ENCODE results near the gene ASPSCR1. TPM values are rescaled to one million over a fixed set of nuclear protein-coding genes. Genes with fewer than 3 reads are reported as not detected.

The ASPSCR1 gene
- total and polyA plus RNA-seq, 9 donors, result 22.5 to 35.9 (median 27.5) TPM

GRCh38 chr17:82010575-82011525 is 33.4 kb downstream of the ASPSCR1 start:
- no peak for DNase-seq
- Histone ChIP-seq H3K36me3 (ENCODE audit: control insufficient read depth, insufficient read depth, low read length) (peaks cover 9% of the 10 kb centered on the region), H3K4me3 (ENCODE audit: low read length) (no peak overlapping the region), H3K4me1 (ENCODE audit: control insufficient read depth, insufficient read depth, low read length) (peaks cover 31% of the 10 kb centered on the region), H3K27me3 (ENCODE audit: control insufficient read depth, insufficient read depth, low read length) (no peaks in the 10 kb centered on the region), H3K27ac (ENCODE audit: low read length) (no peak overlapping the region), H3K9me3 (replicated peaks; ENCODE audit: control insufficient read depth, low read depth, low read length) (no peaks in the 10 kb centered on the region)
- WGBS (ENCODE audit: insufficient coverage), result 90% methylated on average over 33 of the region's 39 CpGs

DNA sequence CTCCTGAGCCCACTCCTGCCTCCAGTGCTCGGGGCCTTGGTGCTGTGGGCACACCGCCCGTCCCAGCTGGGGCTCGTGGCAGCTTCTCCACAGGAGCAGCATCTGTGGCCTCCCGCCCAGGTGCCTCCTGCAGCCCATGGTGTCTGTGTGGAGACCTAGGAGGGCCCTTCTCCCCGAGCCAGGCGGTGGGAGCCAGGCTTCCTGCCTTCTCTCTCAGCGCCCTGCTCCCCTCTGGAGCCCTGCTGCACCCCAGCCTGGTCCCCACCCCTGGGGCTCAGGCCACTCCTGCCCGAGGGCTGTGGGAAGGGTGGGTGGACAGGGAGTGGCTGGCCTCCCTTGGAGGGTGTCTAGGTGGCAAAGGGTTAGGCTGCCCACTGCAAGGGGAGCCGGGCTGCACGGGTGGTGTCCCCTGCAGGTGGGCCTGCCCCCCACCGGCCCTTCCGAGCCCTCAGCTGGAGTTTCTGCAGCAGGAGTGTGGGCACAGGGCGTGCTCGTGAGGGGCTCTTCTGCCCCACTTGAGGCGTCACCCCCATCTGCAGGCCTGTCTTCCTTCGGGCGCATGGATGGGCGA is 34.3 kb downstream of the ASPSCR1 start:
- peaks cover 22% of the 10 kb centered on the region for H3K4me1 ChIP-seq (ENCODE audit: control insufficient read depth, insufficient read depth, low read length)
- no peak for DNase-seq
- no peak overlapping the region for H3K27ac ChIP-seq (ENCODE audit: low read length)
- H3K27me3 ChIP-seq (ENCODE audit: control insufficient read depth, insufficient read depth, low read length), result no peaks in the 10 kb centered on the region
- H3K36me3 ChIP-seq (ENCODE audit: control insufficient read depth, insufficient read depth, low read length), result peaks cover 9% of the 10 kb centered on the region
- no peak overlapping the region for H3K4me3 ChIP-seq (ENCODE audit: low read length)
- 82% methylated on average over 14 of the region's 19 CpGs for WGBS (ENCODE audit: insufficient coverage)
- H3K9me3 ChIP-seq (replicated peaks; ENCODE audit: control insufficient read depth, low read depth, low read length), result no peaks in the 10 kb centered on the region

GRCh38 chr17:82012261-82012639 is 34.8 kb downstream of the ASPSCR1 start:
- no peaks in the 10 kb centered on the region for H3K9me3 ChIP-seq (replicated peaks; ENCODE audit: control insufficient read depth, low read depth, low read length)
- peaks cover 17% of the 10 kb centered on the region for H3K4me1 ChIP-seq (ENCODE audit: control insufficient read depth, insufficient read depth, low read length)
- 29% methylated on average over 20 of the region's 20 CpGs for WGBS (ENCODE audit: insufficient coverage)
- peaks cover 13% of the 10 kb centered on the region for H3K36me3 ChIP-seq (ENCODE audit: control insufficient read depth, insufficient read depth, low read length)
- no peak overlapping the region for H3K4me3 ChIP-seq (ENCODE audit: low read length)
- DNase-seq, result no peak
- no peaks in the 10 kb centered on the region for H3K27me3 ChIP-seq (ENCODE audit: control insufficient read depth, insufficient read depth, low read length)
- H3K27ac ChIP-seq (ENCODE audit: low read length), result no peak overlapping the region

- Histone ChIP-seq H3K4me3 (ENCODE audit: low read length) (no peak overlapping the region), H3K9me3 (replicated peaks; ENCODE audit: control insufficient read depth, low read depth, low read length) (no peaks in the 10 kb centered on the region), H3K36me3 (ENCODE audit: control insufficient read depth, insufficient read depth, low read length) (peaks cover 19% of the 10 kb centered on the region), H3K4me1 (ENCODE audit: control insufficient read depth, insufficient read depth, low read length) (peaks cover 13% of the 10 kb centered on the region), H3K27me3 (ENCODE audit: control insufficient read depth, insufficient read depth, low read length) (no peaks in the 10 kb centered on the region), H3K27ac (ENCODE audit: low read length) (peak overlapping the region; percentile 62)
- 69% methylated on average over 7 of the region's 19 CpGs for WGBS (ENCODE audit: insufficient coverage)
- no peak for DNase-seq
Measured at GRCh38 chr17:82012640-82013295, 35.3 kb downstream of the ASPSCR1 start.

GRCh38 chr17:82013341-82013740 is 35.9 kb downstream of the ASPSCR1 start:
- DNase-seq, result peak; percentile 50
- no peaks in the 10 kb centered on the region for H3K9me3 ChIP-seq (replicated peaks; ENCODE audit: control insufficient read depth, low read depth, low read length)
- H3K27ac ChIP-seq (ENCODE audit: low read length), result peak overlapping the region; percentile 62
- WGBS (ENCODE audit: insufficient coverage), result 55% methylated on average over 22 of the region's 22 CpGs
- no peak overlapping the region for H3K4me3 ChIP-seq (ENCODE audit: low read length)
- H3K4me1 ChIP-seq (ENCODE audit: control insufficient read depth, insufficient read depth, low read length), result peaks cover 17% of the 10 kb centered on the region
- peaks cover 24% of the 10 kb centered on the region for H3K36me3 ChIP-seq (ENCODE audit: control insufficient read depth, insufficient read depth, low read length)
- no peaks in the 10 kb centered on the region for H3K27me3 ChIP-seq (ENCODE audit: control insufficient read depth, insufficient read depth, low read length)

DNA sequence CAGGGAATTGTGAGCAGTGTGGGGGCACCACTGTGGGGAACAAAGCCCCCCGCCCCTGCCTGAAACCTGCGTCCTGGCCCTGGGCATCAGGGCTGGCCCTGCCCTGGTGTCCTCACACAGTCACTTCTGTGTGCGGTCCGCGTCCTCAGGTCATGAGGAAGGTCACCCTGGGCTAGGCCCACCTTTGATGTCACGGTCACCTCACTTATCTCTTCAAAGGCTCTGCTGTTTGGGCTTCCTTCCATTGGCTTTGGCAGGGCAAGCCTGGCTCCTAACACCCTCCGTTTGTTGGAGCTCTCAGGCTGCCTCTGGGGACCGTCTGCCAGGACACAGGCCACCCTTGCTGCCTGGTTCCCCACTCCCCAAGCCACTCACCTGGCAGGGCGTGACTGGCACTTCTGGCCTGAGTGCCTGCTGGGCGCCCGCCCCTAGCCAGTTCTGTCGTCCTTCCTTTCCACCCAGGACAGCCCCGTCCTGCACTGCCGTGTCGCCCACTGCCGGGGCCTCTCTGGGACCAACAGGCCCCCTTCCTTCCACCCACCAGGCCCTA is 36.4 kb downstream of the ASPSCR1 start:
- Histone ChIP-seq H3K9me3 (replicated peaks; ENCODE audit: control insufficient read depth, low read depth, low read length) (no peaks in the 10 kb centered on the region), H3K27ac (ENCODE audit: low read length) (no peak overlapping the region), H3K4me1 (ENCODE audit: control insufficient read depth, insufficient read depth, low read length) (peaks cover 21% of the 10 kb centered on the region), H3K27me3 (ENCODE audit: control insufficient read depth, insufficient read depth, low read length) (no peaks in the 10 kb centered on the region), H3K4me3 (ENCODE audit: low read length) (no peak overlapping the region), H3K36me3 (ENCODE audit: control insufficient read depth, insufficient read depth, low read length) (peaks cover 29% of the 10 kb centered on the region)
- 89% methylated on average over 16 of the region's 16 CpGs for WGBS (ENCODE audit: insufficient coverage)
- DNase-seq, result no peak

DNA sequence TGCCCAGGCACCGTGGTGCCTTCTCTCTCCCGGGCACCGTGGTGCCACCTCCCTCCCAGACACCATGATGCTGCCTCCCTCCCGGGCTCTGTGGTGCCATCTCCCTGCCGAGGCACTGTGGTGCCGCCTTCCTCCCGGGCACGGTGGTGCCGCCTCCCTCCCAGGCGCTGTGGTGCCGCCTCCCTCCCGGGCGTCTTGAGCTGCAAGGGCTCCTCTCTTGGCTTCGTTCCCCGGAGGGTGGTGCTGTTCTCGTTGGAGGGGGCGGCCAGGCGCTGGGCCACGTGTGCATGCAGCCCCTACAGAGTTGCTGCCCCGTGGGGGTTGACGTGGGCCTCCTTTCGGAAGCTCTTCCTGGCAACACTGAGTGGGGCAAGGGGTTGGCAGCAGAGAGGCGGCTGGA is 37.0 kb downstream of the ASPSCR1 start:
- H3K27me3 ChIP-seq (ENCODE audit: control insufficient read depth, insufficient read depth, low read length), result no peaks in the 10 kb centered on the region
- peaks cover 21% of the 10 kb centered on the region for H3K4me1 ChIP-seq (ENCODE audit: control insufficient read depth, insufficient read depth, low read length)
- H3K9me3 ChIP-seq (replicated peaks; ENCODE audit: control insufficient read depth, low read depth, low read length), result no peaks in the 10 kb centered on the region
- 80% methylated on average over 18 of the region's 23 CpGs for WGBS (ENCODE audit: insufficient coverage)
- no peak overlapping the region for H3K27ac ChIP-seq (ENCODE audit: low read length)
- no peak overlapping the region for H3K4me3 ChIP-seq (ENCODE audit: low read length)
- no peak for DNase-seq
- H3K36me3 ChIP-seq (ENCODE audit: control insufficient read depth, insufficient read depth, low read length), result peaks cover 26% of the 10 kb centered on the region

DNA sequence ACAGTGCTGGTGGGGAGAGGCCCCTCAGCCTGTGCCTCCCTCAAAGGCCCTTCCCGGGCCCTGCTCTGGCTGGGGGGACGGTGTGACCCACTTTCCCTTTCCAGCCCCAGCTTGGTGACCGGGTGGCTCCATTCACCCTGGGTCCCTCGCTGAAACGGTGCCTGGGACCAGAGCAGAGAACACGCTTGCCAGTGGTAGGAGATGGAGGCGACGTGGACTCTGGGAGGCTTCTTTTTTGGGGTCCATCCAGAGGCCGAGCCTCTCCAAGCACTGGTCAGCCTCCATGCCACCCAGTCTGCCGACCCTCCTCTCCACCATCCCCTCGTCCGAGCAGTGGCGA is 37.5 kb downstream of the ASPSCR1 start:
- WGBS (ENCODE audit: insufficient coverage), result 85% methylated on average over 6 of the region's 13 CpGs
- peaks cover 24% of the 10 kb centered on the region for H3K36me3 ChIP-seq (ENCODE audit: control insufficient read depth, insufficient read depth, low read length)
- DNase-seq, result no peak
- no peak overlapping the region for H3K4me3 ChIP-seq (ENCODE audit: low read length)
- H3K4me1 ChIP-seq (ENCODE audit: control insufficient read depth, insufficient read depth, low read length), result peaks cover 21% of the 10 kb centered on the region
- no peaks in the 10 kb centered on the region for H3K27me3 ChIP-seq (ENCODE audit: control insufficient read depth, insufficient read depth, low read length)
- no peaks in the 10 kb centered on the region for H3K9me3 ChIP-seq (replicated peaks; ENCODE audit: control insufficient read depth, low read depth, low read length)
- H3K27ac ChIP-seq (ENCODE audit: low read length), result no peak overlapping the region

DNA sequence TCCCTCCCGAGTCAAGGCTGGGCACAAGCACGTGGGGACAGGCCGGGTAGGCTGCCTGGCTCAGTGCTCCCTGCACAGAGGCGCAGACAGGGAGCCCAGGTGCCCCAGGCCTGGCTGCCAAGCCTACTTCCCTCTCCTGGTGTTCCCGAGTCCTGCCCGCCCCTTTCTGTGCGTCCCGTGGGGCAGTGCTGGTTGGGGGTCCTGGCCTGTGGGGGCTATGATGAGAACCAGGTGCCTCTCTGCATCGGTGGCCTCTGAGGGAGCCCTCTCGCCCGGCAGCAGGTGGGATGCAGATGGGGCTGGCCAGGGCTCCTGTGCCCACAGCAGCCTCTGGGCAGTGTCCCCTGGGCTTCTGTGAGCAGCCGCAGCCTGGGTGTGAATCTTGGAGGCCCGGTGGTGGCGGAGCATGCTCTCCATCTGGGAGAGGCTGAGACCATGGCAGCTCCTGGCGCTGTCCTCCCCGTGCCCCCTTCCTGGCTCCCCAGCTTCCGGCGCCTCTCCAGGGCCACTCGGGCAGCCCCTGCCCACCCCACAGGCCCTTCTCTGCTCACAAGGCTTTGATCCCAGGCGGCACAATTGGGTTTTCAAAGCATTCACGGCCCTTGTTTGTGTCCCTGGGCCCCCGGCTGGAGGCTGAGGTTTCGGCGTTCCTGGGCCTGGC is 38.0 kb downstream of the ASPSCR1 start:
- H3K4me3 ChIP-seq (ENCODE audit: low read length), result no peak overlapping the region
- no peak for DNase-seq
- no peak overlapping the region for H3K27ac ChIP-seq (ENCODE audit: low read length)
- H3K4me1 ChIP-seq (ENCODE audit: control insufficient read depth, insufficient read depth, low read length), result peaks cover 21% of the 10 kb centered on the region
- no peaks in the 10 kb centered on the region for H3K27me3 ChIP-seq (ENCODE audit: control insufficient read depth, insufficient read depth, low read length)
- 47% methylated on average over 18 of the region's 24 CpGs for whole genome bisulfite sequencing (ENCODE audit: insufficient coverage)
- no peaks in the 10 kb centered on the region for H3K9me3 ChIP-seq (replicated peaks; ENCODE audit: control insufficient read depth, low read depth, low read length)
- H3K36me3 ChIP-seq (ENCODE audit: control insufficient read depth, insufficient read depth, low read length), result peaks cover 24% of the 10 kb centered on the region

All from muscle of leg (tissue), 11 donors.